EL (cell line): ENCODE data around the gene ABCC1.

Experiments
- DNase-seq: peaks from one replicate; pipeline ENCODE4 v3.0.0-alpha.2; 2016

The ABCC1 gene

DNA sequence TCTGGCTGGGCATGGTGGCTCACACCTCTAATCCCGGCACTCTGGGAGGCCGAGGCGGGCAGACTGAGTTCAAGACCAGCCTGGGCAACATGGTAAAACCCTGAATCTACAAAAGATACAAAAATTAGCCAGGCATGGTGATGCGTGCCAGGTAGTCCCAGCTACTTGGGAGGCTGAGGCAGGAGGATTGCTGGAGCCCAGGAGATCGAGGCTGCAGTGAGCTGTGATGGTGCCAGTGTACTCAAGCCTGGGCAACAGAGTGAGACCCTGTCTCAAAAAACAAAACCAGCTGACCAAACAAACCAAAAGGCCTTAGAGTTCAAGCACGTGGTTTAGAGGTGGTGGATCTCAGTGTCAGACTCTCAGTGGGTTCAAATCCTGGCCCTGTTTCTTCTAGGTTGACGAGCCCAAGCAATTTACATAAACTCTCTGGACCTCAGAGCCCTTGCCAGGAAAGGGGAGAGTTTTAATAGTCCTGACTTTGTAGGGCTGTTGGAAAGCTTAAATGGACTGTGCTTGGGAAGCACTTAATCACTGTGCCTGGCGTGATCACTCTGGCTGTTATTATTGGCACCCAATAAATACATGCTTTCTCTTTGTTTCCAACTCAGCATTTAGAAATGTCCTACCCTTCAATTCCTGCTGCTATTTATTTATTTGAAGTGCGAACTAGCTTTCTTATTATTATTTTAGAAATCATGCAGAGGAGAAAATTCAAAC is 44.7 kb downstream of the ABCC1 start:
- DNase-seq = peak; percentile 46

- DNase-seq = peak; percentile 97
Measured at GRCh38 chr16:15996432-15997109, 47.2 kb downstream of the ABCC1 start.

GRCh38 chr16:16000685-16001084 is 51.3 kb downstream of the ABCC1 start:
- DNase-seq = no peak

- DNase-seq = no peak
Measured at GRCh38 chr16:16001596-16002255, 52.3 kb downstream of the ABCC1 start.

DNA sequence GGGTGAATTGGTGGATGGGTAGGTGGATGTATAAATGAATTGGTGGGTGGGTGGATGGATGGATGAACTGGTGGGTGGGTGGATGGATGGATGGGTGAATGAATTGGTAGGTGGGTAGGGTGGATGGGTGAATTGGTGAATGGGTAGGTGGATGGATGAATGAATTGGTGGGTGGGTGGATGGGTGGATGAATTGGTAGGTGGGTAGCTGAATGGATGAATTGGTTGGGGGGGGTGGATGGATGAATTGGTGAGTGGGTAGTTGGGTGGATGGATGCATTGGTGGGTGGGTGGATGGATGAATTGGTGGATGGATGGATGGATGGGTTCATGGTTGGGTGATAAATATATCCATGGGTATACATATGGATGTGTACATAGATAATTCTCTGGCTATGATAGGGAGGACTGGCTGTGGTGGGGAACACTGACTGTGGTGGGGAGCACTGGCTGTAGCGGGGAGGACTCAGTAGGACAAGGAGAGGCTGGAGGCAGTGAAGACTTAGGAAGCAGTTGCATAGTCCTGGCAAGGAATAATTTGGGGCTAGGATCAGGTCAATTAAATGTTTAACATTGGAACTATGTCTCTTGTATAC is 54.4 kb downstream of the ABCC1 start:
- DNase-seq = no peak

DNA sequence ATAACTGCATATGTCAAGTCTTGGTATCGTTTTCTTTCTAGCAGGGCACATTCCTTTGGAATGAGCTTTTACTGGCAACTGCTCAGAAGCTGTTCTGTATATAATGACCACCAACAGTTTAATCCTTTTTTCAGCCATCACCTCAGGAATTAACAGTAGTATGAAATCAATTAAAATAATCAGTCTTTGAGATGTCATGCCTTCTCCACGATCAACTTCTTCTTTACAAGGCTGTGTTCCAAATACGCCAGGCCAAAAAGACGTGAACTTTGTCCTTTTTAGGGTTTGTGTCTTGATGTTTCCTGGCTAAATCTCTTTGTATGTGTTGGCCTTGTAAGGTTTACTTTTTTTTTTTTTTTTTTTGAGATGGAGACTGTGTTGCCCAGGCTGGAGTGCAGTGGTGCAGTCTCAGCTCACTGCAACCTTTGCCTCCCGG is 54.9 kb downstream of the ABCC1 start:
- peak; percentile 89 for DNase-seq

GRCh38 chr16:16005721-16006120 is 56.3 kb downstream of the ABCC1 start:
- peak; percentile 57 for DNase-seq

DNA sequence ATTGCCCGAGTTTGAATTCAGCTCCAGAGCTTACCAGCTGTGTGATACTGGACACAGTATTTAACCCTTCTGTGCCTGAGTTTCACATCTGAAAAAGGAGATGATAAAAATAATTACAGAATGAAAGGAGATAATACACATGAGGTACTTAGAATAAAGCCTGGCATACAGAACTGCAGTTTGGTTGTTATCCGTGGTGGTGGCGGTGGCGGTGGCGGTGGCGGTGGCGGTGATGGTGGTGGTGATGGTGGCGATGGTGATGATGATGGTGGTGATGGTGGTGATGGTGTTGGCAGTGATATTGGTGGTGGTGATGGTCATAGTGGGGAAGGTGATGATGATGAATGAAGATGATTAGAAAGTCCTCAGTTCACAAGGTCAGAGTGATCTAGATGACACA is 57.2 kb downstream of the ABCC1 start:
- no peak for DNase-seq

GRCh38 chr16:16007743-16008111 is 58.3 kb downstream of the ABCC1 start:
- no peak for DNase-seq

DNA sequence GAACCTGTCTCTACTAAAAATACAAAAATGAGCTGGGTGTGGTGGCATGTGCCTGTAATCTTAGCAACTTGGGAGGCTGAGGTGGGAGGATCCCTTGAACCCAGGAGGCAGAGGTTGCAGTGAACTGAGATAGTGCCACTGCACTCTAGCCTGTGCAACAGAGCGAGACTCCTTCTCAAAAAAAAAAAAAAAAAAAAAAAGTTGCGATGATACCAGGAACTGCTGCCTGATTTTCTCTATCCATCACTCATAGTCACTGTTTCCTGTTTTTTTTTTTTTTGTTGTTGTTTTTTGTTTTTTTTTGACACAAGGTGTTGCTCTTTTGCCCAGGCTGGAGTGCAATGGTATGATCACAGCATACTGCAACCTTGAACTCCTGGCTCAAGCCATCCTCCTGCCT is 59.2 kb downstream of the ABCC1 start:
- DNase-seq = no peak

- no peak for DNase-seq
Measured at GRCh38 chr16:16009401-16009800, 60.0 kb downstream of the ABCC1 start.

- no peak for DNase-seq
Measured at GRCh38 chr16:16010194-16010593, 60.8 kb downstream of the ABCC1 start.

DNA sequence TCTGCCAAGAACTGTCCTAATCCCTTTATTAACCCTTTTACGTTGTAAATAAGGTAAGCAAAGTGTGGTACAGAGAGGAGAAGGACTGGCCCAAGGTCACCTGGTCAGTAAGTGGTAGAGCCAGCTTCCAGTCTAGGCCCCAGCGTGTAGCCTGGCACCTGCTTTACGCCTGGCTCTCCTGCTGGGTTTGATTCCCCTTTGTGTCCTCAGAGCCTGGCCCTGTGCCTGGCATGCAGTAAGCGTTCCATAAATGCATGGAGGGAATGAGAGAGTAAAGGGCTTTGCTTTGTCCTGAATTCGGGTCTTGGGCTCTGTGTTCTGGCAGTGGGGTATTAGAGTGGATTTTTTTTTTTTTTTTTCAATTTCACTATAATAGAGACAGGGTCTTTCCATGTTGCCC is 62.7 kb downstream of the ABCC1 start:
- DNase-seq = no peak

GRCh38 chr16:16013812-16014211 is 64.4 kb downstream of the ABCC1 start:
- DNase-seq = no peak

- no peak for DNase-seq
Measured at GRCh38 chr16:16014329-16015224, 65.2 kb downstream of the ABCC1 start.

DNA sequence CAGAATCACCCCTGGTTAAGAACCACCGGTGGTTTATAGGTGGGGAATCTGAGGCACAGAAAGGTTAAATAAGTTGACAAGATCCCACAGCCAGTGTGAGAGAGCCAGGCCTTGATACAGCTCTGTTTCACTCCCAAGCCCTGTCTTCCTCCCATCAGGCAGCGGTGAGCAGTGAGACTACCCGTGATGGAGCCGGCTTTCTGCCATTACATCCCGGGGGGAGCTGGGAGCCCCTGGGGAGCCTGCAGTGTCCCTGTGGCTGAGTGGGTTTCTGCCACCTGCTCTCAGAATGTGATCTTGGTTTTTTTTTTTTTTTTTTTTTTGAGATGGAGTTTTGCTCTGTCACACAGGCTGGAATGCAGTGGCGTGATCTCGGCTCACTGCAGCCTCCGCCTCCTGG is 66.4 kb downstream of the ABCC1 start:
- DNase-seq = no peak

DNA sequence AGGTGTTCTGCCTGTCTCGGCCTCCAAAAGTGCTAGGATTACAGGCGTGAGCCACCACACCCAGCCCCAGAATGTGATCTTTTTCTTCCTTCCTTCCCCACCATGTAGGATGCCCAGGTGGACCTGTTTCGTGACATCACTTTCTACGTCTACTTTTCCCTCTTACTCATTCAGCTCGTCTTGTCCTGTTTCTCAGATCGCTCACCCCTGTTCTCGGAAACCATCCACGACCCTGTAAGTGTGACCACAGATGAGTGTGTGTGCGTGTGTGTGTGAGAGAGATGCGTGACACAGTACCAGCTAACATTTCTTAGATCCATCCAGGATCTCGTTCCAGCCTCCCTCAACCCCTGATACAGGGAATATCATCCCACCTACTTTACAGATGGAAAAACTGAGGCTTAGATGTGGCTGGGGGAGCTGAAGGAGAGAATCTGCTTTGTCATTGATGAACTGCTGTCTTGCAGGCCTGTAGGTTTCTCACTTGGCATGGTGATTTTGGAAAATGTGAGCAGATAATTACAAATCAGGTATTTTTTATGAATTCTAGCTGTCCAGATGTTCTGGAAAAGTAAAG is 67.1 kb downstream of the ABCC1 start:
- no peak for DNase-seq

DNA sequence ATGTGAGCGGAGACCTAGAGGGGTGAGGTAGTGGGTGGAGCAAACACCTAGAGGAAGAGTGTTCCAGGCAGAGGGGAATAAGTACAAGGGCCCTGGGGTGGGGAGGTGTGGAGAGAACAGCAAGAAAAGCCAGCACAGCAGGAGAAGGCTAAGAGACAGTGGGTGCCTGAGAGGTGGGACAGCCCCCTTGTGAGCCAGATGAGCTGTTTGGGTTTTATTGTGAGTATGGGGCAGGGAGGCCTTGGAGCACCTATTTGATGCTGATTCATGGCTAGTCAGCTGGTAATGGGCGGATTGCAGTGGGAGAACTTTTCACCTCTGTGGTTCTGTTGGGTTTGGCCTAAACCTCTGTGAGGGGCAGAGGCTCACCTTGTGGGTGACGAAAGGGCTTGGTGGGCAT is 68.4 kb downstream of the ABCC1 start:
- no peak for DNase-seq

DNA sequence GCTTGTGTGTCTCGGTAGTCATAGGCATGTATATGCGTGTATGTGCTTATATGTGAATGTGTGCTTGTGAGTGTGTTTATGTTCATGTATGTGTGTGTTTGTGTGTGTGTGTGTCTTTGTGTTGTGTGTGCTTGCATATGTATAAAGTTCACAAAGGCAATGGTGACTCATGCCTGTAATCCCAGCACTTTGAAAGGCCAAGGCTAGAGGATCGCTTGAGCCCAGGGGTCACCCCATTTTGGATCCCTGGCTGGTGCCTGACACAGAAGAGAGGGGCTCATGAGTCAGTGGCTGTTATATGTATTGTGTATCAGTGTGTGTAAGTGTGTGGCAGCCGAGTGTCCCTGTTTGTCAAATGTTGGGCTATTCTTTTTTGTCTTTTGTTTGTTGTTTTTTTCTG is 69.3 kb downstream of the ABCC1 start:
- peak; percentile 29 for DNase-seq

DNA sequence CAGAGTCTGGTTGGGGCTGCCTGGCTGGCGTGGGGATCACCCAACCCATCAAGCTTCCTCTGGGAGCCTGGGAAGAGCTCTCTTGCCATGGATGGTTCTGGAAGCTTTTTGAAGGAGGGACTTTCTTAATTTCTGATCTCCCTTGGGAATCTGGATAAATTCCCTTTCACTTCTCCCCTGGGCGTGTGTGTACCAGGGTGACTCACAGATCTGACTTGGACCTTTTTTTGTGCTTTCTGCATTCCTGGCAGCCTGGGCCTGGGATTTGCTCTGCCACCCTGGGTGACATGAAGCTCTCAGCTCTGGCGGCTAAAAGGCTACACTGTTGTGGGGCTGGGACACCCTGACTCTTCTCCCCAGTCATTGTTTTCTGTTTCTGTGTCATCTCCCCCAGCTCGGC is 70.1 kb downstream of the ABCC1 start:
- DNase-seq = peak; percentile 83

DNA sequence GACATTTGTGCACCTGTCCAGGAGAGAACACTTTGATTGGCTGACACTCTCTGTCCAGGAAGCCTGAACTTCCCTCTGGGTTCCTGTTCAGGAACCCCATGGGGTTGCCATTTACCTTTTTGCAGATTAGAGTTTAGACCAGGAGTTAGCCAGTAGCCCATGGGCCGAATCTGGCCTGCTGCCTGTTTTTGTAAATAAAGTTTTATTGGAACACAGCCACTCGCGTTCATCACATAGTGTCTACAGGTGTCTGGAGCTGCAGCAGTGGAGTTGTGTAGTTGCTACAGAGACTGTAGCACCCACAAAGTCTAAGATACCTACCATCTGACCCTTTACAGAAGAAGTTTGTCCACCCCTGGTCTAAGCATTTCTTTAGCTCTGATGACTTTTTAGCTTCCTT is 70.9 kb downstream of the ABCC1 start:
- DNase-seq = no peak

DNA sequence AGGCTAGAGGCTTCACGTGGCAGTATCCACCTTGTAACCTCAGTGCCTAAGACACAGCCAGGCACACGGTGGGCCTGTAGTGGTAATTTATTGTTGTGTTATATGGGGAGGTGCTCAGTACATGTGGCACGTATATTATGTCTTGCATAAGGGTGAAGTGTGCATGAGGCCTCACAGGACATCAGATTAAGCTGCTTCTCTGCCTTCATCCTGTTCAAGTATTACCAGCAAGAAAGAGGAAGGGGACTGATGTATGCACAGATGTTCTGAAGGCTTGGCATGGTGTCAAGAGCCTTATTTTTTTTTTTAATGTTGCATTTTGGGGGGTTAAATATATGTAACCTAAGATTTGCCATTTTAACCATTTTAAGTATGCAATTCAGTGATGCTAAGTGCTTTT is 71.6 kb downstream of the ABCC1 start:
- no peak for DNase-seq

- no peak for DNase-seq
Measured at GRCh38 chr16:16021646-16021987, 72.2 kb downstream of the ABCC1 start.
